Neuronal stem cell (in vitro differentiated cells): ENCODE data around the gene CLIC1.

Experiments used
- DNase-seq: peaks from one replicate; pipeline ENCODE4 v3.0.0-alpha.2; 2013; ENCODE audit warnings: low spot score
- H2AFZ ChIP-seq: one replicate; pipeline ENCODE4 v1.6.1; 2013; ENCODE audit warnings: mild to moderate bottlenecking, low read length, inconsistent platforms
- H2AK5ac ChIP-seq: 2 replicates; pipeline ENCODE4 v1.6.1; 2013; ENCODE audit warnings: low read depth, mild to moderate bottlenecking, inconsistent platforms, low read length, moderate library complexity, mixed read lengths
- H2BK120ac ChIP-seq: 2 replicates; pipeline ENCODE4 v1.6.1; 2013; ENCODE audit warnings: low read depth, mild to moderate bottlenecking, inconsistent platforms, low read length, moderate library complexity, mixed read lengths
- H2BK12ac ChIP-seq: one replicate; pipeline ENCODE4 v1.6.1; 2013; ENCODE audit warnings: low read length, inconsistent platforms
- H2BK15ac ChIP-seq: 2 replicates; pipeline ENCODE4 v1.6.1; 2013; ENCODE audit warnings: mild to moderate bottlenecking, low read length, inconsistent platforms, mixed read lengths
- H2BK5ac ChIP-seq: one replicate; pipeline ENCODE4 v1.6.1; 2013; ENCODE audit warnings: inconsistent platforms, mild to moderate bottlenecking, low read length, moderate library complexity
- H3K14ac ChIP-seq: one replicate; pipeline ENCODE4 v1.6.1; 2013; ENCODE audit warnings: low read length, inconsistent platforms
- H3K18ac ChIP-seq: 2 replicates; pipeline ENCODE4 v1.6.1; 2013; ENCODE audit warnings: low read length, inconsistent platforms
- H3K23ac ChIP-seq: 2 replicates; pipeline ENCODE4 v1.6.1; 2013; ENCODE audit warnings: low read depth, mild to moderate bottlenecking, mixed read lengths, low read length, inconsistent platforms; ENCODE audit not compliant: poor library complexity
- H3K27ac ChIP-seq: replicated peaks from 3 replicates; pipeline ENCODE4 v1.5.1; 2013; ENCODE audit warnings: low read length, inconsistent platforms
- H3K27me3 ChIP-seq, 3 experiments: 2 replicates each; pipeline ENCODE4 v1.6.1; 2013; ENCODE audit warnings: low read length in 3 of 3, mild to moderate bottlenecking in 2 of 3, inconsistent platforms in 1 of 3, low read depth in 1 of 3, mixed read lengths in 1 of 3, moderate library complexity in 1 of 3; ENCODE audit not compliant: control insufficient read depth in 3 of 3, insufficient read depth in 3 of 3
- H3K36me3 ChIP-seq, 2 donors: replicated peaks in 1 of 2; 2 replicates each; pipeline ENCODE4 v1.6.1; 2013; ENCODE audit warnings: low read length in 2 of 2; ENCODE audit not compliant: control insufficient read depth in 2 of 2, insufficient read depth in 2 of 2
- H3K4ac ChIP-seq: 2 replicates; pipeline ENCODE4 v1.6.1; 2013; ENCODE audit warnings: inconsistent platforms, mild to moderate bottlenecking, low read length, moderate library complexity
- H3K4me1 ChIP-seq, 2 donors: 1 replicate in 1 of 2; 2 replicates in 1 of 2; pipeline ENCODE4 v1.6.1; 2013; ENCODE audit warnings: low read length in 2 of 2, low read depth in 1 of 2; ENCODE audit not compliant: control insufficient read depth in 2 of 2, insufficient read depth in 1 of 2
- H3K4me2 ChIP-seq: one replicate; pipeline ENCODE4 v1.6.1; 2013; ENCODE audit warnings: mild to moderate bottlenecking, low read length, inconsistent platforms; ENCODE audit not compliant: insufficient read depth, poor library complexity, severe bottlenecking
- H3K4me3 ChIP-seq, 2 donors: 2 replicates each; pipeline ENCODE4 v1.5.1; 2013; ENCODE audit warnings: low read length in 2 of 2, mild to moderate bottlenecking in 2 of 2, inconsistent platforms in 1 of 2, moderate library complexity in 1 of 2
- H3K79me1 ChIP-seq: one replicate; pipeline ENCODE4 v1.6.1; 2013; ENCODE audit warnings: low read depth, mild to moderate bottlenecking, inconsistent platforms, low read length, moderate library complexity
- H3K9ac ChIP-seq: one replicate; pipeline ENCODE4 v1.6.1; 2013; ENCODE audit warnings: mild to moderate bottlenecking, low read depth, low read length, inconsistent platforms; ENCODE audit not compliant: poor library complexity
- H3K9me3 ChIP-seq, 2 donors: replicated peaks in 1 of 2; 2 replicates each; pipeline versions ENCODE3 to v1.6.1; 2013; ENCODE audit warnings: low read length in 2 of 2, mild to moderate bottlenecking in 2 of 2, inconsistent platforms in 1 of 2, low read depth in 1 of 2, mixed read lengths in 1 of 2, moderate library complexity in 1 of 2; ENCODE audit not compliant: control insufficient read depth in 2 of 2, insufficient read depth in 1 of 2
- H4K8ac ChIP-seq: one replicate; pipeline ENCODE4 v1.6.1; 2013; ENCODE audit warnings: low read depth, mild to moderate bottlenecking, inconsistent platforms, low read length, moderate library complexity
- H4K91ac ChIP-seq: one replicate; pipeline ENCODE4 v1.6.1; 2013; ENCODE audit warnings: low read length, low read depth, mild to moderate bottlenecking, inconsistent platforms; ENCODE audit not compliant: poor library complexity
- WGBS, 2 donors: extraction: QIAGEN DNeasy Blood & Tissue Kit; methylation state at CpG; one replicate each; pipeline ENCODE4 v1.1.7; 2013; ENCODE audit warnings: missing lambda C conversion rate in 2 of 2, mixed read lengths in 1 of 2; ENCODE audit not compliant: insufficient read length in 2 of 2, insufficient replicate concordance in 1 of 2; ENCODE audit errors: extremely low coverage in 2 of 2; 5-methylcytosine and 5-hydroxymethylcytosine counted together

Gene CLIC1

GRCh38 chr6:31763619-31763940 lies 27.2 kb upstream of the CLIC1 start:
- Histone ChIP-seq H3K4me3 (no peak overlapping the region), H2AFZ (peak overlapping the region; percentile 37), H2BK12ac (peak overlapping the region; percentile 77), H3K4ac (peak overlapping the region; percentile 93), H3K18ac (peak overlapping the region; percentile 97), H3K14ac (no peak overlapping the region), H3K36me3 (peaks cover 13 to 65% of the 10 kb centered on the region in 2 donors), H3K79me1 (no peaks in the 10 kb centered on the region), H2AK5ac (peak overlapping the region; percentile 95), H3K23ac (peak overlapping the region; percentile 89), H4K91ac (no peak overlapping the region), H3K9me3 (no peaks in the 10 kb centered on the region), H2BK120ac (peak overlapping the region; percentile 63), H3K4me2 (peak overlapping the region; percentile 21), H2BK15ac (peak overlapping the region; percentile 84), H3K27me3 (no peaks in the 10 kb centered on the region), H4K8ac (peak overlapping the region; percentile 97), H3K4me1 (peaks cover 15 to 23% of the 10 kb centered on the region in 2 donors), H3K9ac (no peak overlapping the region), H3K27ac (peak overlapping the region; percentile 86), H2BK5ac (peak overlapping the region; percentile 96)
- WGBS, 2 donors: no CpG with 5 or more reads among the region's 1 CpG
- peak; percentile 71 for DNase-seq

- Histone ChIP-seq H3K27ac (peak overlapping the region; percentile 86), H3K27me3 (no peaks in the 10 kb centered on the region), H2BK120ac (peak overlapping the region; percentile 63), H3K23ac (peak overlapping the region; percentile 89), H3K9me3 (no peaks in the 10 kb centered on the region), H2BK15ac (peak overlapping the region; percentile 84), H2AK5ac (peak overlapping the region; percentile 95), H3K14ac (peak overlapping the region; percentile 95), H3K4me3 (no peak overlapping the region), H4K91ac (peak overlapping the region; percentile 95), H2AFZ (peak overlapping the region; percentile 37), H3K18ac (peak overlapping the region; percentile 97), H2BK12ac (peak overlapping the region; percentile 95), H3K4ac (peak overlapping the region; percentile 93), H3K79me1 (no peaks in the 10 kb centered on the region), H3K36me3 (peaks cover 15 to 70% of the 10 kb centered on the region in 2 donors), H3K4me1 (peaks cover 15 to 23% of the 10 kb centered on the region in 2 donors), H3K4me2 (peak overlapping the region; percentile 21), H2BK5ac (peak overlapping the region; percentile 96), H3K9ac (peak overlapping the region; percentile 75), H4K8ac (peak overlapping the region; percentile 97)
- no CpG with 5 or more reads among the region's 8 CpGs for WGBS, 2 donors
- DNase-seq: no peak
Observed at GRCh38 chr6:31762878-31763618, 26.7 kb upstream of the CLIC1 start.

GRCh38 chr6:31762356-31762755 lies 26.0 kb upstream of the CLIC1 start, which contains the start of gene SAPCD1:
SAPCD1 (plus strand) TSS chr6:31762656; CDS start chr6:31763055, 399 bp downstream.
- Histone ChIP-seq H2AK5ac (peak within 1 kb of the TSS; percentile 95), H3K36me3 (peaks cover 15 to 77% of the 10 kb centered on the region in 2 donors), H2BK15ac (peak within 1 kb of the TSS; percentile 84), H2BK5ac (peak within 1 kb of the TSS; percentile 96), H3K9me3 (no peaks in the 10 kb centered on the region), H3K18ac (peak within 1 kb of the TSS; percentile 97), H3K9ac (peak within 1 kb of the TSS; percentile 75), H3K27me3 (no peaks in the 10 kb centered on the region), H3K79me1 (no peaks in the 10 kb centered on the region), H3K4ac (peak within 1 kb of the TSS; percentile 93), H3K27ac (peak within 1 kb of the TSS; percentile 86), H4K91ac (peak within 1 kb of the TSS; percentile 95), H2AFZ (peak within 1 kb of the TSS; percentile 37), H3K4me1 (peaks cover 15 to 23% of the 10 kb centered on the region in 2 donors), H4K8ac (peak within 1 kb of the TSS; percentile 97), H3K4me2 (peak within 1 kb of the TSS; percentile 21), H3K4me3 (no peak within 1 kb of the TSS), H2BK120ac (peak within 1 kb of the TSS; percentile 63), H2BK12ac (peak within 1 kb of the TSS; percentile 95), H3K23ac (peak within 1 kb of the TSS; percentile 89), H3K14ac (peak within 1 kb of the TSS; percentile 95)
- no CpG with 5 or more reads among the region's 4 CpGs for WGBS, 2 donors
- DNase-seq: no peak

- Histone ChIP-seq H3K36me3 (peaks cover 15 to 79% of the 10 kb centered on the region in 2 donors), H2BK15ac (no peak overlapping the region), H2BK5ac (no peak overlapping the region), H3K4me3 (no peak overlapping the region), H2AFZ (no peak overlapping the region), H4K8ac (no peak overlapping the region), H3K9me3 (no peaks in the 10 kb centered on the region), H2BK12ac (no peak overlapping the region), H2BK120ac (no peak overlapping the region), H3K79me1 (no peaks in the 10 kb centered on the region), H3K4me1 (peaks cover 15 to 20% of the 10 kb centered on the region in 2 donors), H4K91ac (no peak overlapping the region), H3K27me3 (no peaks in the 10 kb centered on the region), H3K14ac (no peak overlapping the region), H3K18ac (no peak overlapping the region), H3K4me2 (no peak overlapping the region), H3K4ac (no peak overlapping the region), H3K23ac (no peak overlapping the region), H2AK5ac (no peak overlapping the region), H3K9ac (no peak overlapping the region), H3K27ac (no peak overlapping the region)
- DNase-seq: no peak
- no CpG with 5 or more reads among the region's 8 CpGs for WGBS, 2 donors
Observed at GRCh38 chr6:31761343-31761742, 25.0 kb upstream of the CLIC1 start.
